ENCODE measurements around the gene SLC2A9. TPM values are rescaled to one million over a fixed set of nuclear protein-coding genes. Genes with fewer than 3 reads are reported as not detected.

Gene SLC2A9
- total RNA-seq, 2 donors from 2014 or later: 9.1 to 17.5 TPM

GRCh38 chr4:9936129-9936644 is 85.1 kb downstream of the SLC2A9 start:
- no peak for DNase-seq (ENCODE audit: low spot score)
- no peak for TF ChIP-seq CTCF (IDR thresholded peaks at IDR 0.05)
- no peaks in the 10 kb centered on the region for H3K4me1 ChIP-seq (ENCODE audit: control insufficient read depth in 1 of 2, low read depth in 2 of 2)
- ATAC-seq (ENCODE audit: insufficient number of reproducible peaks, low FRiP score, low read depth): no peak
- H3K4me3 ChIP-seq: no peak overlapping the region
- no peaks in the 10 kb centered on the region for H3K9me3 ChIP-seq
- H3K36me3 ChIP-seq: no peaks in the 10 kb centered on the region
- no peaks in the 10 kb centered on the region for H3K27me3 ChIP-seq (replicated peaks; ENCODE audit: insufficient read depth)
- H3K27ac ChIP-seq: no peak overlapping the region

- TF ChIP-seq CTCF (IDR thresholded peaks at IDR 0.05): no peak
- no peak for ATAC-seq (ENCODE audit: insufficient number of reproducible peaks, low FRiP score, low read depth)
- H3K9me3 ChIP-seq: no peaks in the 10 kb centered on the region
- H3K4me1 ChIP-seq (ENCODE audit: control insufficient read depth in 1 of 2, low read depth in 2 of 2): no peaks in the 10 kb centered on the region
- no peak overlapping the region for H3K4me3 ChIP-seq
- no peaks in the 10 kb centered on the region for H3K27me3 ChIP-seq (replicated peaks; ENCODE audit: insufficient read depth)
- no peak for DNase-seq (ENCODE audit: low spot score)
- H3K36me3 ChIP-seq: no peaks in the 10 kb centered on the region
- no peak overlapping the region for H3K27ac ChIP-seq
Measured at GRCh38 chr4:9933956-9934355, 87.3 kb downstream of the SLC2A9 start.

GRCh38 chr4:9933184-9933583 is 88.1 kb downstream of the SLC2A9 start:
- H3K27me3 ChIP-seq (replicated peaks; ENCODE audit: insufficient read depth): no peaks in the 10 kb centered on the region

GRCh38 chr4:9932771-9933170 is 88.5 kb downstream of the SLC2A9 start:
- Histone ChIP-seq H3K4me3 (no peak overlapping the region), H3K36me3 (no peaks in the 10 kb centered on the region), H3K27me3 (replicated peaks; ENCODE audit: insufficient read depth) (no peaks in the 10 kb centered on the region), H3K4me1 (ENCODE audit: control insufficient read depth in 1 of 2, low read depth in 2 of 2) (peaks cover 0 to 4% of the 10 kb centered on the region in 2 donors), H3K9me3 (no peaks in the 10 kb centered on the region), H3K27ac (no peak overlapping the region)
- no peak for DNase-seq (ENCODE audit: low spot score)
- TF ChIP-seq CTCF (IDR thresholded peaks at IDR 0.05): no peak
- no peak for ATAC-seq (ENCODE audit: insufficient number of reproducible peaks, low FRiP score, low read depth)

More at GRCh38 chr4:9933184-9933583, 88.1 kb downstream of the SLC2A9 start:
- no peaks in the 10 kb centered on the region for H3K4me1 ChIP-seq (ENCODE audit: control insufficient read depth in 1 of 2, low read depth in 2 of 2)
- H3K27ac ChIP-seq: no peak overlapping the region
- H3K4me3 ChIP-seq: no peak overlapping the region
- ATAC-seq (ENCODE audit: insufficient number of reproducible peaks, low FRiP score, low read depth) (no peak), DNase-seq (ENCODE audit: low spot score) (no peak)
- no peaks in the 10 kb centered on the region for H3K9me3 ChIP-seq
- no peak for TF ChIP-seq CTCF (IDR thresholded peaks at IDR 0.05)
- no peaks in the 10 kb centered on the region for H3K36me3 ChIP-seq

- no peak overlapping the region for H3K4me3 ChIP-seq
- H3K27me3 ChIP-seq (replicated peaks; ENCODE audit: insufficient read depth): no peaks in the 10 kb centered on the region
- H3K36me3 ChIP-seq: no peaks in the 10 kb centered on the region
- H3K9me3 ChIP-seq: no peaks in the 10 kb centered on the region
- ATAC-seq (ENCODE audit: insufficient number of reproducible peaks, low FRiP score, low read depth) (no peak), DNase-seq (ENCODE audit: low spot score) (no peak)
- no peak overlapping the region for H3K27ac ChIP-seq
- no peak for TF ChIP-seq CTCF (IDR thresholded peaks at IDR 0.05)
- peaks cover 0 to 12% of the 10 kb centered on the region in 2 donors for H3K4me1 ChIP-seq (ENCODE audit: control insufficient read depth in 1 of 2, low read depth in 2 of 2)
Measured at GRCh38 chr4:9931146-9931545, 90.2 kb downstream of the SLC2A9 start.

All from thoracic aorta (tissue), 2 donors.